Epithelial cell of proximal tubule (primary cell): ENCODE measurements around the gene SUMF2. TPM values are rescaled to one million over a fixed set of nuclear protein-coding genes. Genes with fewer than 3 reads are reported as not detected.
"Not testable (repeated sequence)": the region's sequence is repeated elsewhere in the genome, so short reads cannot be mapped to it uniquely, and the experiment has no call there.

ENCODE experiments used
- DNase-seq: peaks from one replicate; pipeline ENCODE4 v3.0.0-alpha.2; 2011; ENCODE audit warnings: low read depth
- H3K4me3 ChIP-seq: 2 replicates; pipeline ENCODE4 v1.5.1; 2011; ENCODE audit warnings: low read depth, mild to moderate bottlenecking, low read length
- CTCF ChIP-seq: conservative IDR thresholded peaks from 2 replicates; pipeline ENCODE4 v1.5.1; 2012; ENCODE audit warnings: low read depth, mild to moderate bottlenecking, low read length
- total RNA-seq: library from RNA; depleted of rRNA; stranded (reverse); fragments of >200 nt; gene quantifications from 2 replicates; pipeline ENCODE4 v1.2.3, GENCODE V29; 2015

Gene SUMF2
- total RNA-seq, 1 donor from 2014 or later = 72.1 TPM

GRCh38 chr7:56051339-56052191, 12.5 kb upstream of the SUMF2 start, which contains the start of the genes CCT6A and PSPH:
TSS of gene CCT6A (plus strand) at chr7:56051765. CDS start at chr7:56051849, 84 bp downstream.
TSS of gene PSPH (minus strand) at chr7:56051444. CDS start at chr7:56021212, 30,232 bp downstream.
- H3K4me3 ChIP-seq = peak within 1 kb of the TSS; percentile 70
- TF ChIP-seq CTCF = no peak
- DNase-seq = no peak

- H3K4me3 ChIP-seq = peak overlapping the region; percentile 70
- no peak for TF ChIP-seq CTCF
- no peak for DNase-seq
Measured at GRCh38 chr7:56053379-56053778, 10.7 kb upstream of the SUMF2 start.

DNA sequence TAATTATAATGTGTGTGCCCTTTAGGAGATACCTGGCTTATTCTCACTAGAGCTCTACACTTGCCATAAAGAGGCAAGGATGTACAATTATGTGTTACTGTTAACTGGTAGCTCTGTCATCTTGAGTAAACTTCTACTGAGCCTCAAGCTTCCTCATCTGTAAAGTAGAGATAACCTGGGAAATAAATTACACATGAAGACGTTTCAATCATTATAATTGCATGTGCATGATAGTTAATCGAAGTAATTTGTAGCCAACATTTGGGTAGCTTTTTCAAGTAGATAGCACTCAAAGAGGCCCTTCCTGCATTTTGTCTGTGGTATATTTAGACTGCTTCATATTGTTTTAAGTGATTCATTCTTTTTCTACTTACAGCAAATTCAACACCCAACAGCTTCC, 10.1 kb upstream of the SUMF2 start:
- TF ChIP-seq CTCF = no peak
- DNase-seq = no peak
- H3K4me3 ChIP-seq = no peak overlapping the region

GRCh38 chr7:56062382-56062781, 1.7 kb upstream of the SUMF2 start:
- no peak for DNase-seq
- no peak overlapping the region for H3K4me3 ChIP-seq
- no peak for TF ChIP-seq CTCF

- DNase-seq = no peak
- H3K4me3 ChIP-seq = no peak overlapping the region
- no peak for TF ChIP-seq CTCF
Measured at GRCh38 chr7:56063500-56063881, 595 bp upstream of the SUMF2 start.

DNA sequence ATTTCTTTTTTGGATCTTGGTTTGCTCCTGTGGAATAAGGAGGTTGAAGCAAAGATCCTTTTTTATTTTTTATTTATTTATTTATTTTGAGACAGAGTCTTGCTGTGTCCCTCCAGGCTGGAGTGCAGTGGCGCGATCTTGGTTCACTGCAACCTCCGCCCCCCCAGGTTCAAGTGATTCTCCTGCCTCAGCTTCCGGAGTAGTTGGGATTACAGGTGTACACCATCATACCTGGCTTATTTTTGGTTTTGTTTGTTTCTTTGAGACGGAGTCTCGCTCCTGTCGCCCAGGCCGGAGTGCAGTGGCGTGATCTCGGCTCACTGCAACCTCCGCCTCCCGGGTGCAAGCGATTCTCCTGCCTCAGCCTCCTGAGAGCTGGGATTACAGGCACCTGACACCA, 2.3 kb downstream of the SUMF2 start:
- H3K4me3 ChIP-seq, DNase-seq: not testable (repeated sequence)

- no peak for DNase-seq
- peak; percentile 96 for TF ChIP-seq CTCF
- no peak overlapping the region for H3K4me3 ChIP-seq
Measured at GRCh38 chr7:56074371-56074791, 10.3 kb downstream of the SUMF2 start.
